Stimulated activated effector memory CD8-positive, alpha-beta T cell treated with anti-CD3 and anti-CD28 coated beads, Interleukin-12 subunit alpha, Interleukin-12 subunit beta, amount 100 ng/mL, for 72 hours (primary cell): Measurements from ENCODE around the gene ERAS.
"Not testable (repeated sequence)": the region's sequence is repeated elsewhere in the genome, so short reads cannot be mapped to it uniquely, and the experiment has no call there.

Experiments
- ATAC-seq: fragments of 150-1000 bp; cut with Tn5 transposase; 2 replicates; pipeline ENCODE4 v1.10.0; 2021
- DNase-seq, 2 donors: peaks; one replicate each; pipeline ENCODE4 v3.0.0; 2021 to 2022; ENCODE audit warnings: low spot score in 2 of 2
- H3K27ac Mint-ChIP-seq: one replicate; pipeline ENCODE4 v1.8.0; 2022; ENCODE audit warnings: mild to moderate bottlenecking, mixed read lengths
- H3K36me3 Mint-ChIP-seq: one replicate; pipeline ENCODE4 v1.8.0; 2022; ENCODE audit warnings: mild to moderate bottlenecking, mixed read lengths
- H3K4me1 Mint-ChIP-seq: one replicate; pipeline ENCODE4 v1.8.0; 2022; ENCODE audit warnings: mixed read lengths
- H3K4me3 Mint-ChIP-seq: one replicate; pipeline ENCODE4 v1.8.0; 2022; ENCODE audit warnings: mild to moderate bottlenecking, mixed read lengths
- H3K9me3 Mint-ChIP-seq: one replicate; pipeline ENCODE4 v1.8.0; 2022; ENCODE audit warnings: mixed read lengths

ERAS gene

DNA sequence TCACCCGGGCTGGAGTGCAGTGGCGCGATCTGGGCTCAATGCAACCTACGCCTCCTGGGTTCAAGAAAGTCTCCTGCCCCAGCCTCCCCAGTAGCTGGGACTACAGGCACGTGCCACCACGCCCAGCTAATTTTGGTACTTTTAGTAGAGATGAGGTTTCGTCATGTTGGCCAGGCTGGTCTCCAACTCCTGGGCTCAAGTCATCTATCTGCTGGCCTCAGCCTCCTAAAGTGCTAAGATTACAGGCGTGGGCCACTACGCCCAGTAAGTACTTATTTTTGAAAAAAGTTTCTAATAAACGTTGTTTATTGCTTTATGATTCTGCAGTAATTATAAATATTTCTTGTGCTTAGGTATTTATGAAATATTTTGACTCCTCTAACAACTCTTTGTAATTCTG is 13.4 kb downstream of the ERAS start:
- ATAC-seq (no peak), DNase-seq (no peak)
- peaks cover 4% of the 10 kb centered on the region for H3K4me1 Mint-ChIP-seq
- H3K27ac Mint-ChIP-seq: no peak overlapping the region
- H3K4me3 Mint-ChIP-seq: no peak overlapping the region
- H3K36me3 Mint-ChIP-seq: no peaks in the 10 kb centered on the region
- no peaks in the 10 kb centered on the region for H3K9me3 Mint-ChIP-seq

DNA sequence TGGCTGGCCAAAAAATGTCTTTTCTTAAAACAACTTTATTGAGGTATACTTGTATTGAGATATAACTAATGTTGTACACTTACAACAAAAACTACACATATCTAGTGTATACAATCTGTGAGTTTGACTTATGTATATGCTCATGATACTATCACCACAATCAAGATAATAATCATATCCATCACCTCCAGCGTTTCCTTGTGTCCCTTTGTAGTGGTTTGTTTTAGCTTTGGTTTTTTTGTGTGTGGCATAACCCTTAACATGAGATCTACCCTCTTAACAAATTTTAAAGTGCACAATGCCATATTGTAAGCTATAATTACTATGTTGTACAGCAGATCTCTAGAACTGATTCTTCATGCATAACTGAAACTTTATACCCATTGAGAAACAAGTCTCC is 22.5 kb downstream of the ERAS start:
- H3K4me3 Mint-ChIP-seq: no peak overlapping the region
- H3K4me1 Mint-ChIP-seq: peaks cover 5% of the 10 kb centered on the region
- H3K27ac Mint-ChIP-seq: no peak overlapping the region
- H3K36me3 Mint-ChIP-seq: no peaks in the 10 kb centered on the region
- H3K9me3 Mint-ChIP-seq: no peaks in the 10 kb centered on the region
- no peak for DNase-seq
- ATAC-seq: no peak

DNA sequence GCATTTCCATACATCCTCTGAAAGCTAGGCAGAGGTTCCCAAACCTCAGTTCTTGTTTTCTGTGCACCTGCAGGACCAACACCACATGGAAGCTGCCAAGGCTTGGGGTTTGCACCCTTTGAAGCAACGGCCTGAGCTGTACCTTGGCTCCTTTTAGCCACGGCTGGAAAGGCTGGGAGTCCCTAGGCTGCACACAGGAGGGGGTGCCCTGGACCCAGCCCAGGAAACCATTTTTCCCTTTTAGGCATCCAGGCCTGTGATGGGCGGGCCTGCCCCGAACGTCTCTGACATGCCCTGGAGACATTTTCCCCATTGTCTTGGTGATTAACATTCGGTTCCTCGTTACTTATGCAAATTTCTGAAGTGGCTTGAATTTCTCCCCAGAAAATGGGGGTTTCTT is 26.5 kb downstream of the ERAS start:
- ATAC-seq (no peak), DNase-seq (no peak)
- peaks cover 15% of the 10 kb centered on the region for H3K4me1 Mint-ChIP-seq
- H3K4me3 Mint-ChIP-seq: no peak overlapping the region
- no peak overlapping the region for H3K27ac Mint-ChIP-seq
- no peaks in the 10 kb centered on the region for H3K9me3 Mint-ChIP-seq
- H3K36me3 Mint-ChIP-seq: no peaks in the 10 kb centered on the region

DNA sequence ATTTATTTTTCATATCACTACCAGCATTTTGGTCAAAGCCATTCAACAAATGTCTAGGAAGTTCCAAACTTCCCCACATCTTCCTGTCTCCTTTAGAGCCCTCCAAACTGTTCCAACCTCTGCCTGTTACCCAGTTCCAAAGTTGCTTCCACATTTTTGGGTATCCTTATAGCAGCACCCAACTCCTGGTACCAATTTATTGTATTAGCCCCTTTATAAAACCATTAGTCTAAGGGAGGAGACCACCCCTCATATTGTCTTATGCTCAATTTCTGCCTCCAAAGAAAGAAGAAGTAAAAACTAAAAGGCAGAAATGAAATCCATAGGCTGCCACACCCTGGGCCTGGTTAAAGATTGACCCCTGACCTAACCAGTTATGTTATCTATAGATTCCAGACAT is 27.2 kb downstream of the ERAS start:
- not testable (repeated sequence) for DNase-seq, H3K27ac Mint-ChIP-seq, ATAC-seq, H3K36me3 Mint-ChIP-seq, H3K9me3 Mint-ChIP-seq, H3K4me3 Mint-ChIP-seq
- H3K4me1 Mint-ChIP-seq: peaks cover 15% of the 10 kb centered on the region

DNA sequence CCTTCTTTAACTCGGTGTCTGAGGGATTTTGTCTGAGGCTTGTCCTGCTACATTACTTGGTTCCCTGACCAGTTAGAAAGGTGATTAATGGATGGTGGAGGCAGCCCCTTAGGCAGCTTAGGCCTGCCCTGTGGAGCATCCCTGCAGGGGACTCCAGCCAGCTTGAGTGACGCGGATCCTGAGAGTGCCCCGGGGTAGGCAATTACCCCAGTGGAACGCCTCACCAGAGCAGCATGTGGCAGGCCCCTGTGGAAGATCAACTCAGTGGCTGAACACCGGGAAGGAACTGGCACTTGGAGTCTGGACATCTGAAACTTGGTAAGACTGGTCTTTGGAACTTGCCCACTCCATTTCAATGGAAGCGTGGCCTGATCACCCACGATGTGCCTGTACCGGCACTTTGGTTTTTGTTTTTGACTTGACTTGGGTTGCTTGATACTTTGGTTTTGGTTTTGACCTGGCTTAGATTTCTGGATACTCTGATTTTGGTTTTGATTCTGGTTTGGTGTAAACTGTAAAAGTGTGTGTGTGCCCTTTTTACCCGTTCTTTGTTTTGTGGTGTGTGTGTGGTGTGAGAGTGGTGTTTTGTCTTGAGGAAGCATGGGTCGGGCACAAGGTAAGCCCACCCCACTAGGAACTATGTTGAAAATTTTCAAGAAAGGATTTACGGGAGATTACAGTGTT is 27.9 kb downstream of the ERAS start:
- H3K9me3 Mint-ChIP-seq, ATAC-seq: not testable (repeated sequence)

DNA sequence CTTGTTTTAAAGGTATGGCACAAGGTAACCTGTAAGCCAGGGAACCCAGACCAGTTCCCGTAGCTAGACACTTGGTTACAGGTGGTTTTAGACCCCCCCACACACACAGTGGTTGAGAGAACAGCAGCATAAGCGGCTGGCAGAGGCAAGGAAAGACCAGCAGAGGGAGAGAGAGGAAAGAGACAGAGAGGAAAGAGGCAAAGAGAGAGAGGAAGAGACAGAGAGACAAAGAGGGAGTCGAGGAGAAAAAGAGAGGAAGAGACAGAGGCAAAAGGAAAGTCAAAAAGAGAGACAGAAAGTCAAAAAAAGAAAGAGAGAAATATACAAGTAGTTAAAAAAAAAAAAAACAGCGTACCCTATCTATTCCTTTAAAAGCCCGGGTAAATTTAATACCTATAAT is 28.6 kb downstream of the ERAS start:
- ATAC-seq (no peak), DNase-seq (no peak)
- Mint-ChIP-seq H3K4me3 (no peak overlapping the region), H3K4me1 (peaks cover 10% of the 10 kb centered on the region), H3K9me3 (no peaks in the 10 kb centered on the region), H3K36me3 (no peaks in the 10 kb centered on the region), H3K27ac (no peak overlapping the region)

More for the DNA sequence above, 27.9 kb downstream of the ERAS start:
- DNase-seq, H3K4me3 Mint-ChIP-seq, H3K36me3 Mint-ChIP-seq, H3K27ac Mint-ChIP-seq: not testable (repeated sequence)
- peaks cover 11% of the 10 kb centered on the region for H3K4me1 Mint-ChIP-seq

DNA sequence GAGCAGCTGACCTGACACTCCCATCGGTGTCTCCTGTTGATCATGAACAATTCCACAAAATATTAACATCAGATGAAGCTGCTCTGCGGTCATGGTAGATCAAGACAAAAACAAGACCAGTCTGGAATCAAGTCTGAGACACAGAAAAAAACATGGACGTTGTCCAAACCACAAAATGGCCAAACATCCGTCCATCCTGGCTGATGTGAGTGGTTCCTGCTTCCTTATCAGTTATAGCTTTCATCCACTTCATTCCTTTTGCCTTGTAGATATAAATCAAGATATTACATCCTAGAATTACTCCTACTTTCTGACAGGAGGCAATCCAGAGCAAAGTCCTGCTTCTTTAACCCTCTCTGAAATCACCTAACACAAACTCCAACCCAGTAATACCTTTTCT is 37.9 kb downstream of the ERAS start:
- DNase-seq (no peak), ATAC-seq (no peak)
- no peak overlapping the region for H3K27ac Mint-ChIP-seq
- H3K9me3 Mint-ChIP-seq: no peaks in the 10 kb centered on the region
- H3K4me3 Mint-ChIP-seq: no peak overlapping the region
- H3K4me1 Mint-ChIP-seq: no peaks in the 10 kb centered on the region
- no peaks in the 10 kb centered on the region for H3K36me3 Mint-ChIP-seq

DNA sequence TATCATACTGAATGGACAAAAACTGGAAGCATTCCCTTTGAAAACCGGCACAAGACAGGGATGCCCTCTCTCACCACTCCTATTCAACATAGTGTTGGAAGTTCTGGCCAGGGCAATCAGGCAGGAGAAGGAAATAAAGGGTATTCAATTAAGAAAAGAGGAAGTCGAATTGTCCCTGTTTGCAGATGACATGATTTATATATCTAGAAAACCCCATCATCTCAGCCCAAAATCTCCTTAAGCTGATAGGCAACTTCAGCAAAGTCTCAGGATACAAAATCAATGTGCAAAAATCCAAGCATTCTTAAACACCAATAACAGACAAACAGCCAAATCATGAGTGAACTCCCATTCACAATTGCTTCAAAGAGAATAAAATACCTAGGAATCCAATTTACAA is 45.7 kb downstream of the ERAS start:
- H3K36me3 Mint-ChIP-seq, H3K4me3 Mint-ChIP-seq, DNase-seq, H3K4me1 Mint-ChIP-seq, H3K27ac Mint-ChIP-seq, ATAC-seq, H3K9me3 Mint-ChIP-seq: not testable (repeated sequence)

DNA sequence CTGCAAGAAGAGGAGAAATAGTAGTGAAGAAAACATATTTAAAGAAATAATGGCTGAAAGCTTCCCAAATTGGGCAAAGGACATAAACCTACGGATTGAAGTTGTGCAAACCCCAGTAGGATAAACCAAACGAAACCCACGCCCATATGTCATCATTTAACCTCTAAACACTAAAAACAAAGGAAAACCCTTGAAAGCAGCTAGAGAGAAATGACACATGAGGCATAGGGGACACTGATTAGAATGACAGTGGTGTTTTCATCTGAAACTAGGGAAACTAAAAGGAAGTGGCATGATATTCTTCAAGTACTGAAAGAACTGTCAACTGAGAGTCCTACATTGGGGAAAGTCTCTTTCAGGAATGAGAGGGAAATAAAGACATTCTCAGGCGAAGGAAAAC is 50.6 kb downstream of the ERAS start:
- ATAC-seq, H3K4me1 Mint-ChIP-seq, H3K27ac Mint-ChIP-seq, H3K36me3 Mint-ChIP-seq, H3K4me3 Mint-ChIP-seq, H3K9me3 Mint-ChIP-seq, DNase-seq: not testable (repeated sequence)
